Activated CD8-positive, alpha-beta T cell treated with anti-CD3 and anti-CD28 coated beads for 36 hours (primary cell): Measurements from ENCODE around the gene HES2. TPM values are rescaled to one million over a fixed set of nuclear protein-coding genes. Genes with fewer than 3 reads are reported as not detected.

Source experiments
- ATAC-seq: fragments of 200-7000 bp; cut with Tn5 transposase; one replicate; pipeline ENCODE4 v1.10.0; 2021; ENCODE audit warnings: mild to moderate bottlenecking, moderate library complexity
- CTCF ChIA-PET: fragments of 350-600 bp; sonication (Branson Sonifier 250); formaldehyde crosslinking; loops from one replicate; lab custom pipeline; 2021; ENCODE audit warnings: antibody characterized with exemption; lab: Charles Lee
- POLR2A ChIA-PET: fragments of 350-600 bp; sonication (Branson Sonifier 250); formaldehyde crosslinking; loops from one replicate; lab custom pipeline; 2021; ENCODE audit warnings: antibody characterized with exemption; lab: Charles Lee
- DNase-seq: peaks from one replicate; pipeline ENCODE4 v3.0.0-alpha.2; 2020
- H3K27ac Mint-ChIP-seq: one replicate; pipeline ENCODE4 v1.8.0; 2021; ENCODE audit warnings: mild to moderate bottlenecking, mixed read lengths
- H3K27me3 Mint-ChIP-seq: one replicate; pipeline ENCODE4 v1.8.0; 2021; ENCODE audit warnings: mixed read lengths
- H3K36me3 Mint-ChIP-seq: one replicate; pipeline ENCODE4 v1.8.0; 2021; ENCODE audit warnings: low read depth, mixed read lengths
- H3K4me1 Mint-ChIP-seq: one replicate; pipeline ENCODE4 v1.8.0; 2021; ENCODE audit warnings: low read depth, mixed read lengths
- H3K4me3 Mint-ChIP-seq: one replicate; pipeline ENCODE4 v1.8.0; 2021; ENCODE audit warnings: mild to moderate bottlenecking, moderate library complexity, mixed read lengths
- H3K9me3 Mint-ChIP-seq: one replicate; pipeline ENCODE4 v1.8.0; 2021; ENCODE audit warnings: mixed read lengths
- intact Hi-C: fragments of 100-400 bp; cut with micrococcal nuclease; formaldehyde crosslinking; loops from one replicate; pipeline ENCODE4 v1.10.0; 2022
- total RNA-seq, 2 experiments: library from RNA; stranded (reverse); gene quantifications; one replicate each; pipeline ENCODE4 v1.2.3, GENCODE V29; 2021
- TF ChIP-seq, protein P1 (sequence below): fragments of 200-600 bp; IDR thresholded peaks from one replicate; pipeline ENCODE4 v1.8.0; 2022; ENCODE audit warnings: antibody characterized with exemption, mild to moderate bottlenecking

HES2 gene
- total RNA-seq, 2 experiments from 2014 or later, result 0.29 TPM; not detected in 1

- Mint-ChIP-seq H3K9me3 (no peaks in the 10 kb centered on the region), H3K27ac (no peak overlapping the region), H3K27me3 (peaks cover 22% of the 10 kb centered on the region), H3K36me3 (no peaks in the 10 kb centered on the region), H3K4me3 (no peak overlapping the region), H3K4me1 (peaks cover 9% of the 10 kb centered on the region)
- ChIA-PET POLR2A (no interaction called here), CTCF (interaction anchor here (1.2 to 2.4 kb wide), 4 partner anchors 13 to 164 kb away, joined by 6 to 8 read pairs (median 8); no protein-coding TSS in a partner anchor)
- intact Hi-C loops, result no loop called here
- ATAC-seq (no peak), DNase-seq (no peak)
- TF ChIP-seq, protein P1, sequence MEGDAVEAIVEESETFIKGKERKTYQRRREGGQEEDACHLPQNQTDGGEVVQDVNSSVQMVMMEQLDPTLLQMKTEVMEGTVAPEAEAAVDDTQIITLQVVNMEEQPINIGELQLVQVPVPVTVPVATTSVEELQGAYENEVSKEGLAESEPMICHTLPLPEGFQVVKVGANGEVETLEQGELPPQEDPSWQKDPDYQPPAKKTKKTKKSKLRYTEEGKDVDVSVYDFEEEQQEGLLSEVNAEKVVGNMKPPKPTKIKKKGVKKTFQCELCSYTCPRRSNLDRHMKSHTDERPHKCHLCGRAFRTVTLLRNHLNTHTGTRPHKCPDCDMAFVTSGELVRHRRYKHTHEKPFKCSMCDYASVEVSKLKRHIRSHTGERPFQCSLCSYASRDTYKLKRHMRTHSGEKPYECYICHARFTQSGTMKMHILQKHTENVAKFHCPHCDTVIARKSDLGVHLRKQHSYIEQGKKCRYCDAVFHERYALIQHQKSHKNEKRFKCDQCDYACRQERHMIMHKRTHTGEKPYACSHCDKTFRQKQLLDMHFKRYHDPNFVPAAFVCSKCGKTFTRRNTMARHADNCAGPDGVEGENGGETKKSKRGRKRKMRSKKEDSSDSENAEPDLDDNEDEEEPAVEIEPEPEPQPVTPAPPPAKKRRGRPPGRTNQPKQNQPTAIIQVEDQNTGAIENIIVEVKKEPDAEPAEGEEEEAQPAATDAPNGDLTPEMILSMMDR, result no peak
Measured at GRCh38 chr1:6410248-6410893, 9.3 kb downstream of the HES2 start.

GRCh38 chr1:6409733-6410132 is 10.0 kb downstream of the HES2 start:
- intact Hi-C loops, result no loop called here
- H3K36me3 Mint-ChIP-seq, result no peaks in the 10 kb centered on the region
- ATAC-seq (no peak), DNase-seq (no peak)
- peaks cover 6% of the 10 kb centered on the region for H3K4me1 Mint-ChIP-seq
- peaks cover 17% of the 10 kb centered on the region for H3K27me3 Mint-ChIP-seq
- TF ChIP-seq, protein P1, result no peak
- no peaks in the 10 kb centered on the region for H3K9me3 Mint-ChIP-seq
- no peak overlapping the region for H3K4me3 Mint-ChIP-seq
- H3K27ac Mint-ChIP-seq, result no peak overlapping the region
- ChIA-PET CTCF (interaction anchor here (2.1 to 2.4 kb wide), 3 partner anchors 29 to 163 kb away, joined by 6 to 8 read pairs (median 7); no protein-coding TSS in a partner anchor), POLR2A (no interaction called here)

DNA sequence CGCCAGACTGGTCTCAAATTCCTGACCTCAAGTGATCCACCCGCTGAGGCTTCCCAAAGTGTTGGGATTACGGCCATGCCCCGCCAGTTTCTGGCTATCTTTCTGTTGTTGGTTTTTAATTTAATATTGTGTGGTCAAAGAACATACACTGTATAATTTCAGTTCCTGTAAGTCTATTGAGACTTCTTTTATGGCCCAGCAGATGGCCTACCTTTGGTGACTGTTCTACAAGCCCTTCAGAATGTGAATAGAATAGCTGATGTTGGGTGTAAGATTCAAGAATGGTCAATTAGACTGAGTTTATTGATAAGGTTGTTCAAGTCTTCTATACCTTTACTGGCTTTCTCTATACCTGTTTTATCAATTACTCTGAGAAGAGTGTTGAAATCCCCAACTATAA is 10.7 kb downstream of the HES2 start:
- CTCF ChIA-PET, result interaction anchor here (0.6 to 7.8 kb wide), 5 partner anchors 9 to 162 kb away, joined by 3 to 83 read pairs (median 6); no protein-coding TSS in a partner anchor
- no peak for DNase-seq
- Mint-ChIP-seq H3K36me3 (no peaks in the 10 kb centered on the region), H3K27ac (no peak overlapping the region), H3K4me1 (no peaks in the 10 kb centered on the region), H3K27me3 (peaks cover 11% of the 10 kb centered on the region), H3K4me3 (no peak overlapping the region), H3K9me3 (no peaks in the 10 kb centered on the region)
- TF ChIP-seq, protein P1, result no peak
- ATAC-seq, result no peak
- POLR2A ChIA-PET, result no interaction called here
- intact Hi-C loops, result no loop called here

GRCh38 chr1:6408023-6408422 is 11.7 kb downstream of the HES2 start:
- Mint-ChIP-seq H3K36me3 (no peaks in the 10 kb centered on the region), H3K27ac (no peak overlapping the region), H3K9me3 (no peaks in the 10 kb centered on the region), H3K4me3 (no peak overlapping the region), H3K4me1 (no peaks in the 10 kb centered on the region), H3K27me3 (peaks cover 7% of the 10 kb centered on the region)
- DNase-seq (no peak), ATAC-seq (no peak)
- CTCF ChIA-PET, result interaction anchor here (1.2 to 7.8 kb wide), 6 partner anchors 11 to 161 kb away, joined by 3 to 83 read pairs (median 34); partner anchors contain the start of gene HES2
- intact Hi-C loops, result no loop called here
- TF ChIP-seq, protein P1, result no peak
- POLR2A ChIA-PET, result no interaction called here

DNA sequence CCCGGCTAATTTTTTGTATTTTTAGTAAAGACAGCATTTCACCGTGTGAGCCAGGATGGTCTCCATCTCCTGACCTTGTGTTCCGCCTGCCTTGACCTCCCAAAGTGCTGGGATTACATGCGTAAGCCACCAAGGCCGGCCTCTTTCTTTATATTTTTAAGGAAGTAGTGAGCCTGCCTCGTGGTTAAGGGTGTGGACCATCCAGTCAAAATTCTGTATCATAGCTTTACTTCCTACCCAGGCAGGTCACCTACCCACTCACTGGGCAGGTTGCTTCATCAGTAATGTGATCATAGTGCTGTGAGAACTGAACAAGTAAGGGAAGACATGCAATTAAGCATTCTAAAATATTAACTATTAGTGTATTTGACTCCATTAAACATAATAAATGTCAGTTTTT is 18.0 kb downstream of the HES2 start:
- Mint-ChIP-seq H3K4me1 (no peaks in the 10 kb centered on the region), H3K36me3 (no peaks in the 10 kb centered on the region), H3K4me3 (no peak overlapping the region), H3K9me3 (no peaks in the 10 kb centered on the region), H3K27ac (no peak overlapping the region), H3K27me3 (no peaks in the 10 kb centered on the region)
- POLR2A ChIA-PET, result interaction anchor here (0.7 kb wide), 1 partner anchor 155 kb away, joined by 3 read pairs; no protein-coding TSS in a partner anchor
- DNase-seq, result no peak
- TF ChIP-seq, protein P1, result no peak
- CTCF ChIA-PET, result interaction anchor here (1.5 to 7.8 kb wide), 4 partner anchors 17 to 163 kb away, joined by 4 to 83 read pairs (median 42); partner anchors contain the start of gene HES2
- intact Hi-C loops, result no loop called here
- ATAC-seq, result no peak
